ENCODE results near the gene AGAP1.
"Not testable (repeated sequence)": the region's sequence is repeated elsewhere in the genome, so short reads cannot be mapped to it uniquely, and the experiment has no call there.

AGAP1 gene

GRCh38 chr2:236089271-236090026, 595.6 kb downstream of the AGAP1 start:
- no peak for DNase-seq

DNA sequence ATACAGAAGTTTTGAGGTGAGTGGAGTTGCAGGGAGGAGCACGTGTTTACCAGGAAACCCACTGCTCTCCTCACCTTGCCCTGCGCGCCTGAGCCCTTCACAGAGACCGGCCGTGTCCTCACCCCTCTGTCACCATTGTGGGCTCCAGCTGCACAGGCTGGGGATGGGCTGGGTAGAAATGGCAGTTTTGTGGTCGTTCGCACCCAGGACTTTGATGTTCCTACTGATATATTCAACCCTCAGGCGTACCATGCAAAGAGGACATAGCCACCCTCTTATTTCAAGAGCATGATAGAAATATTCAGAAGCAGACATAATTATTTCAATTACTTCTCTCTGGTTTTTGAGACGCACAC, 596.2 kb downstream of the AGAP1 start:
- DNase-seq = no peak

DNA sequence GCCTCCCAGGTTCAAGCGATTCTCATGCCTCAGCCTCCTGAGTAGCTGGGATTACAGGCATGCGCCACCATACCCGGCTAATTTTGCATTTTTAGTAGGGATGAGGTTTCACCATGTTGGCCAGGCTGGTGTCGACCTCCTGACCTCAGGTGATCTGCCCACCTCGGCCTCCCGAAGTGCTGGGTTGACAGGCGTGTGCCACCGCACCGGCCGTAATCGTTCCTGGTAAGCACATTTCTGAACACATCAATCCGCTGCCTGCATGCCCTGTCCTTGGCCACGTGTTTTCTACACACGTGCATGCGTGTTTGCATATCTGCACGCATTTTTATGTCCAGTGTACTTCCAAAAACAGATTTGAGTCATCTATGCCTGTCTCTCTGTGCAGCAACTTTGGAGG, 597.0 kb downstream of the AGAP1 start:
- DNase-seq = not testable (repeated sequence)

- no peak for DNase-seq
These were observed 598.9 kb downstream of the AGAP1 start for GRCh38 chr2:236092714-236093113.

GRCh38 chr2:236093134-236093533, 599.3 kb downstream of the AGAP1 start:
- no peak for DNase-seq

DNA sequence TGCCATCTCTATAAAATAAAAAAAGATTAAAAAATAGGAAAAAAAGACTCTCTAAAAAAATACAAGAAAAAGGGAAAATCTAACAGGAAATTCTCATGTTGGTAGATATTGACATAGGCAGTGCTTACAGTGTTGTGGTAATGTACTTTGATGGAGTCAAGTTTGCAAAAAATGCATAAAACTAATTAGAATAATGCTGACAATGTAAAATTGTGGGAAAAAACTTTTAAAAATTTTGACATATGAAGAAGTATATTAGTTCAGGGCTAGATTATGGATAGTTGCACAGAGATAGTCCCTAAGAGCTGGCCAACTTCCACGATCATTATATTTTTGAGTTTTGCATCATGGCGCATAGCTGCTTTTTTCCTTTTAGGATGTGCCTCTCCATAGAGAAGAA, 601.7 kb downstream of the AGAP1 start:
- DNase-seq = no peak

DNA sequence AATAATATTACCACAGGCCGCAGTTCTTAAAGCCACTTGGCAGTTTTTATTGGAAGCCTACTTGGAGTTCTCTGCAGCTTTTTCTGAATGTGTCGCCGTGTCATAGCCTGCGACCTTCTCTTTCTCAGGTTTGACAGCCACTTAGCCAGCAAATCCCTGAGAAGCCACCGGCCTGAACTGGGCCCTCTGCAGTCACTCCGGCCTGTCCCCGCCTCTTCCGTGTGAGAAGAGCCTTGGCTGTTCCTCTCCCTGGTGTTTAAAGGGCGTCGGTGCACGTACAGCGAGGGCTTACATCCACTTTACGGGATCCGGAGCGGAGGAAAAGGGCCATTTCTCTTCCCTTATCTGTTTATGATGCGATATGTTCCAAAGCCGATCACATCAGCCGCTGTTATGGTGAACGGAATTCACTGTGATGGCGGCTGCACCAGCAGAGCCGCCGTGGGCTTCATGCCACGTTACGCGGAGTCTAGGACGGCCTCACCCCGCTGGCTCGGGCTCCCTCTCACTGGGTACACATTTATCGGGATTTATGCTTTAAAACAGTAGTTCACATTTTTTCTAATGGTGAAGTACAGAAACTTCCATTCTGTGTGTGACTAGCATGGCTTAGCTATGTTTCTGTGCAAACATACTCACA, 607.6 kb downstream of the AGAP1 start:
- DNase-seq = no peak

GRCh38 chr2:236102971-236103370, 609.1 kb downstream of the AGAP1 start:
- no peak for DNase-seq

GRCh38 chr2:236103981-236104380, 610.1 kb downstream of the AGAP1 start:
- no peak for DNase-seq

DNA sequence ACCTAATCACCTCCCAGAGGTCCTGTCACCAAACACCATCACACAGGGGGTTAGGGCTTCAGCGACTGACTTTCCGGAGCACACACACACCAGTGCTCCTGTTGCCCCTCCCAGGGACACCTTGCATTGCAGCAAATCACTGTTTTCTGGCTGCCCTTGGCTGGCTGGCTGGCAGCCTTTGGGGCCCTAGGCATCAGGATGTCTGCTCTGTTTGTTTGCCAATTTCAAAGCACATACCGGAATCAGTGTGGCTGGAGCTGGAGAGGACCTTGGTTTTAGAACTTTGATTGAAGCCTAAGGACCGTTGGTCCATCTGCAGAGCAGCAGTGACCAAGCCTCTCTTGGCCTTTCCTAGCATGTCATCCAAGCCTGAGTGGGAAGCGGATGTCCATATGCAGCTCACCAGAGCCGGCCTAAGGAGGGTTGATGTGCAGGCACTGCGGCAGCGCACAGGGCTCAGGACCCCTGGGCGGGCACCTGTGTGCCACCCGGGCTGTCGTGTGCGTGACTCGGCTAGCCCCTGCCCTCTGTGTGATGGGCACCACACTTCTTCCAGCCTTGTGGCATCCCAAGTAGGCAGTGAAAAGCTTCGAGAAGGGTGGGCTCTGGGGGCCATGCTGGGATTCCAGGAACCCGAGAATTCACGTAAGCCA, 612.2 kb downstream of the AGAP1 start:
- DNase-seq = no peak

DNA sequence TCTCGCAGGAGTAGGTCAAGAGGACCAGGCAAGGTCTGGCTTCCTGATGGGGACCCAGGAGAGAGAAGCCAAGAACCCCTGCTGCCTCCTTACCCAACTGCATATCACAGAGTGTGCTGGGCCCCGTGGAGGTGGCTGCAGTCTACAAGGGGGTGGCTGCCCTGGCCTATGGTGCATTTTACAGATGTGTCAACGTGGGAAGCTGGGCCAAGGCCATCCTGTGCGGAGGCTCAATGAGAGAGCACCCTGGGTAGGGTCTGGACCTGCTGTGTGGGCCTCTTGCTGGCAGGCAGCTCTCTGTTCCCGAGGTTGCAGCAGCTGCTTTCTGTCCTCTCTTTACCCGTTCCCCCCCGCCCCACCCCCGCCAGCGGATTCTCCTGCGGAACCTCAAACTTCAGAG, 612.9 kb downstream of the AGAP1 start:
- no peak for DNase-seq

DNA sequence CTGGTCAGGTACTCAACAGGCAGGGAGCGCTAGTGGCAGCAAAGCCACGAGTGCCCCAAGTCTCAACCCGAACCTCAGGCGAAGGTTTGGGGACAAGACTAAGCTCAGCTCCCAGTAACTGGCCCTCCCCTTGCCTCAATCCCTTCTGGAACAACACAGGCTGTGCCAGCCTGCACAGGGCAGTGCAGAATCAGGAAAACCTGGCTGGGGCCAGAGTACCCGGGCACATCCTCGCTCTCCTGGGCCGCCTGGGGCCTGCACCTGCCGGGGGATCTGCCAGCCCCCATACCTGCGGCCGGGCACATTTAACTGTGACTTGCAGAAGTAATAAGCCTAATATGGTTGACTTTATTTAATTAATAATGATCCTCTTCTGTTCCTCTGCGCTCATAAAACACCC, 613.7 kb downstream of the AGAP1 start:
- DNase-seq = no peak

GRCh38 chr2:236107942-236108625, 614.2 kb downstream of the AGAP1 start:
- DNase-seq = no peak

DNA sequence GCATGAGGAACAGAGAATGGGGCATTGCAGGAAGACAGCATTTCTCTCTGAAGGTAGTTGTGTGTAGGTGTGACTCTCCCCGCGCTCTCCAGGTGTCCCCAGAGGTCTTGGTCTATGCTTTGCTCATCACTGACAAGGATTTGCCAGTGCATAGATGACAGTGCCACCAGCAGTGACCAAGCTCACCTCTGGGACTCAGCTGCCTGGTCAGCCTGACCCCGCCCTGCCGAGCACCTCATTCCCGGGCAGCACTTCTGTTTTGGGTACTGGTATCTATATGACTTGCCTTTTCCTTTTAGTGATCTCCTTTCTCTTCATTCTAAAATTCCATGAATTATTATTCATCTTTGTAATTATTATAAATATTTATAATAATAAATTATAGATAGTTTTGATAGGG, 615.2 kb downstream of the AGAP1 start:
- no peak for DNase-seq

DNA sequence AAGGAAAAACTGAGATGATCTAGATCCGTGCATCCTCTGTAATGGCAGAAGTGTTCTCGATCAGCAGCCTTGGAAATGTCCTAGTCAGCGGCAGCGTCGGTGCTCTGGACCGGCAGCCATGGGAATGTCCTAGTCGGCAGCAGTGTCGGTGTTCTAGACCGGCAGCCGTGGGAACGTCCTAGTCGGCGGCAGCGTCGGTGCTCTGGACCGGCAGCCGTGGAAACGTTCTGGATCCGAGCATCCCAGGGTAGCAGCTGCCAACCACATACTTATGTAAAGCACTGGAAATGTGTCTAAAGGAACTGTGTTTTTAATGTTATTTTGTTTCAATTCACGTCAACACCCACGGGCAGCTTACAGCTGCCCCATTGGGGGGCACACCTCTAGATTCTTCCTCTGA, 615.6 kb downstream of the AGAP1 start:
- no peak for DNase-seq

- no peak for DNase-seq
These were observed 618.6 kb downstream of the AGAP1 start for GRCh38 chr2:236112466-236112865.

- no peak for DNase-seq
These were observed 619.6 kb downstream of the AGAP1 start for GRCh38 chr2:236113425-236113824.

DNA sequence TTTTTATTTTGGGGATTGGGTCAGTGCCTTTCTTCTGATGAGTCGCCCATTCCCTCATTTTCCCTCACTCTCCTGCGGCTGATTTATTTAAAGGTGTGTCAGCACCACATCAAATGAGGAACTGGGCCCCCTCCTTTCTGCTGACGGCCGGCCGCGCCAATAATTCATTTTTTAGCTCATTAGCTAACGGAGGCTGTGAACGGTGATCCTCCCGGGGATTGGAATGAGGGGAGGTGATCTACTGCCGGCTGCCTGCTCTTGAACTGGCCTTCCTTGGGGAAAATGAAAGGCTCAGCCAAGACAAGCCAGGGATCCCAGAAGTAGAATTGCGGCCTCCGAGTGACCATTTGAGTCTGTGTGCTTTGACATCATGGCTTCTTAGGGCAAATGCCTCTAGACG, 620.1 kb downstream of the AGAP1 start:
- no peak for DNase-seq

DNA sequence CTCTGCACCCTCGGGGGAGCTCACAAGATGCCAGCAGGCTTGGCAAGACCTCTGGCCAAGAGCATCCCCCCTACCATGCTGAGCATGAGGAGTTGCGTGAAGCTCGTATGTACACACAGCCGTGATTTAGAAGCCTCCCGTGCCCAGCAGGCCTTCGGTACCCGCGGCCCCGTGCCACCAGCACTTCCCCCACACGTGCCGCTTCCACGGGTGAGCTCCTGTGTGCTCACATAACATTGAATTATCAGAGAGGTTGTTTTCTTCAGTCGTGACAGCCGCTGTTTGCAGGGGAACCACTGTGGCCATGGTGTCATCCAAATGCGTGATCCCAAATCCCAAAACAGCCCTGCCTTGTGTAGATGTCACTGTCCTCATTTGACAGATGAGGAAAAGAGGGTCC, 621.1 kb downstream of the AGAP1 start:
- no peak for DNase-seq

DNA sequence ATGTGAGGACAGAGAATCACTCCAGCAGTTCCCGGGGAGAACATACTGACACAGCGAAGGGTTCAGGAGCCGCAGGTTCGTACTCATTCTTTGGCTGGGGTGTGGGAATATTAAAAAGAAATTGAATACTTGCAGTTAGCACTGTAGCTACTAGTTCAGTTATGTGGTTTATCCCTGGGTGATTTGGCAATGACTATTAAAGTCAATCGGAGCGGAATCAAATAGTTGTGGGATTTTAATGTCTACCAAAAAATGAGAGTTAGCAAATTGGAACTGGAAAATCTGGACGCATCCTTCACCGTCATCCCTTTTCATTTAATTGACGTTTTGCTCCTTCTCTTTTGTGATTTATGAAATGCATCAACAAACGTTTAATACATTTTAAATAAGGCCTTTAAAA, 623.6 kb downstream of the AGAP1 start:
- no peak for DNase-seq

- DNase-seq = no peak
These were observed 624.0 kb downstream of the AGAP1 start for GRCh38 chr2:236117861-236118269.

GRCh38 chr2:236119003-236119402, 625.2 kb downstream of the AGAP1 start:
- no peak for DNase-seq

GRCh38 chr2:236119476-236119875, 625.6 kb downstream of the AGAP1 start:
- no peak for DNase-seq

DNA sequence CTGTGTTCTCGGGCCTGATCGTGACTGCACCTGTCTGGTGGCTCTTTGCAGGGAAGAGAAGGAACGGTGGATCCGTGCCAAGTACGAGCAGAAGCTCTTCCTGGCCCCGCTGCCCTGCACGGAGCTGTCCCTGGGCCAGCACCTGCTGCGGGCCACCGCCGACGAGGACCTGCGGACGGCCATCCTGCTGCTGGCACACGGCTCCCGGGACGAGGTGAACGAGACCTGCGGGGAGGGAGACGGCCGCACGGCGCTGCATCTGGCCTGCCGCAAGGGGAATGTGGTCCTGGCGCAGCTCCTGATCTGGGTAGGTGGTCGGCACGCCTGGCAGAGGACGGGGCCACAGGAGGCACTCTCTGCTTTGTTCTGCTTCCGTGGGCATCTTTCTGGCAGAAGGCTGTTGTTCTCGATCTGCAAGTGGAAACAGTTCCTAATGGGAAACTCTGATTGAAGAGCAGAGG, 626.3 kb downstream of the AGAP1 start:
- DNase-seq = no peak
